ENCODE measurements around the gene SFRP4. TPM values are rescaled to one million over a fixed set of nuclear protein-coding genes. Genes with fewer than 3 reads are reported as not detected.

The SFRP4 gene
- total RNA-seq, 2 donors from 2014 or later: 56.7 to 197 TPM

GRCh38 chr7:37894671-37895070, 21.9 kb downstream of the SFRP4 start:
- intact Hi-C loops (cut with DNase I): no loop called here
- DNase-seq (ENCODE audit: low spot score): no peak

DNA sequence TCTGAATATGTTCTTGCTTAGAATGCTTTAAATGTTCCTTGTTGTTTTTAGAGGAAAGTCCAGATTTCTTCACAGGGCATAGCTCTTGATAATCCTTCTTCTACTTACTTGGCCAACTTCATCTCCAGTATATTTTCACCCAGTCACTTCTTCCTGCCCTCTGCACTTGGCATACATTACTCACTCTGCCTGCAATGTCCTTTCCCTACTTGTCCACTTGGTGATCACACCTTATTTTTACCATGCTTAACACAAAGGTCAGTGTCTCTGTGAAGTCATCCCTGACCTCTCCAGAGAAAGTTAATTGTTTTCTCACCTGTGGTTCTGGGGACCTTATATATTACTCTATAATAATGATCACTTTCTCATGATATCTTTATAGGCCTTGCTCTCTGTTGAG, 23.3 kb downstream of the SFRP4 start:
- DNase-seq (ENCODE audit: low spot score): no peak
- intact Hi-C loops (cut with DNase I): no loop called here

GRCh38 chr7:37882086-37882485, 34.5 kb downstream of the SFRP4 start:
- DNase-seq (ENCODE audit: low spot score): no peak
- intact Hi-C loops (cut with DNase I): no loop called here

Other genes starting within 250 kb of the SFRP4 start
- gene GPR141, start 233.1 kb downstream of the SFRP4 start, total RNA-seq: 1 to 10 TPM in 1 of 2 donors, under 1 TPM in 1; 0.71 to 1.3 TPM
- under 1 TPM; 0.19 to 0.29 TPM for gene NME8, start 68.2 kb downstream of the SFRP4 start, total RNA-seq
- gene EPDR1, start 3.8 kb upstream of the SFRP4 start, total RNA-seq: 10 to 100 TPM; 31.3 to 42.6 TPM

Measured in posterior vena cava (tissue), 2 donors.